Upper lobe of right lung (tissue), 1 donor: Measurements from ENCODE around the gene KRT2. TPM values are rescaled to one million over a fixed set of nuclear protein-coding genes. Genes with fewer than 3 reads are reported as not detected.
A peak's percentile ranks its signal among the peaks of the same experiment; 100 is the strongest.

Experiments
- ATAC-seq: fragments of 200-7000 bp; cut with Tn5 transposase; one replicate; pipeline ENCODE4 v1.9.1; 2020; ENCODE audit warnings: mild to moderate bottlenecking, moderate library complexity
- DNase-seq: peaks from one replicate; pipeline ENCODE4 v3.0.0-alpha.2; 2020
- H3K27ac ChIP-seq: fragments of 200-600 bp; one replicate; pipeline ENCODE4 v1.8.0; 2022
- H3K27me3 ChIP-seq: fragments of 200-600 bp; one replicate; pipeline ENCODE4 v1.8.0; 2022; ENCODE audit warnings: mild to moderate bottlenecking
- H3K36me3 ChIP-seq: fragments of 200-600 bp; one replicate; pipeline ENCODE4 v1.8.0; 2022
- H3K4me1 ChIP-seq: fragments of 200-600 bp; one replicate; pipeline ENCODE4 v1.8.0; 2022
- H3K4me3 ChIP-seq: fragments of 200-600 bp; one replicate; pipeline ENCODE4 v1.8.0; 2022; ENCODE audit warnings: mild to moderate bottlenecking
- H3K9me3 ChIP-seq: fragments of 200-600 bp; one replicate; pipeline ENCODE4 v1.8.0; 2022
- CTCF ChIP-seq: fragments of 200-600 bp; IDR thresholded peaks from one replicate; pipeline ENCODE4 v1.8.0; 2022; ENCODE audit warnings: antibody characterized with exemption
- intact Hi-C: fragments of 100-400 bp; cut with DNase I; formaldehyde crosslinking; loops from one replicate; pipeline ENCODE4 v1.11.0; 2022
- total RNA-seq: library from RNA; stranded (reverse); fragmentation: NEBNext Ultra II Directional; extraction: Animal tissue kit (Norgen Biotek cat#: 25700); gene quantifications from one replicate; pipeline ENCODE4 v1.2.1, GENCODE V29; 2021
- donor health status: DM: no; HTN: yes; CAD: no; lungs with severe emphysema.

The KRT2 gene
- total RNA-seq, 1 donor from 2014 or later: not detected

- intact Hi-C loops: no loop called here
- Histone ChIP-seq H3K27me3 (peaks cover 17% of the 10 kb centered on the region), H3K27ac (no peak overlapping the region), H3K36me3 (no peaks in the 10 kb centered on the region), H3K9me3 (no peaks in the 10 kb centered on the region), H3K4me3 (no peak overlapping the region), H3K4me1 (no peaks in the 10 kb centered on the region)
- ATAC-seq: no peak
- DNase-seq: peak; percentile 40
- no peak for TF ChIP-seq CTCF
Observed at GRCh38 chr12:52608826-52609630, 43.0 kb downstream of the KRT2 start.

GRCh38 chr12:52608161-52608560 is 43.9 kb downstream of the KRT2 start:
- Histone ChIP-seq H3K4me1 (no peaks in the 10 kb centered on the region), H3K9me3 (no peaks in the 10 kb centered on the region), H3K36me3 (no peaks in the 10 kb centered on the region), H3K27me3 (peaks cover 17% of the 10 kb centered on the region), H3K27ac (no peak overlapping the region), H3K4me3 (no peak overlapping the region)
- no peak for ATAC-seq
- no peak for TF ChIP-seq CTCF
- intact Hi-C loops: no loop called here
- DNase-seq: peak; percentile 55

GRCh38 chr12:52607314-52607713 is 44.7 kb downstream of the KRT2 start:
- no peaks in the 10 kb centered on the region for H3K36me3 ChIP-seq
- H3K4me1 ChIP-seq: no peaks in the 10 kb centered on the region
- ATAC-seq: no peak
- no peak overlapping the region for H3K4me3 ChIP-seq
- intact Hi-C loops: no loop called here
- no peak overlapping the region for H3K27ac ChIP-seq
- no peak for DNase-seq
- H3K27me3 ChIP-seq: peaks cover 23% of the 10 kb centered on the region
- no peaks in the 10 kb centered on the region for H3K9me3 ChIP-seq
- no peak for TF ChIP-seq CTCF

- Histone ChIP-seq H3K9me3 (no peaks in the 10 kb centered on the region), H3K27ac (no peak overlapping the region), H3K4me1 (no peaks in the 10 kb centered on the region), H3K36me3 (no peaks in the 10 kb centered on the region), H3K27me3 (peaks cover 25% of the 10 kb centered on the region), H3K4me3 (no peak overlapping the region)
- intact Hi-C loops: no loop called here
- DNase-seq (no peak), ATAC-seq (no peak)
- TF ChIP-seq CTCF: no peak
Observed at GRCh38 chr12:52606581-52607218, 45.3 kb downstream of the KRT2 start.

GRCh38 chr12:52606096-52606495 is 45.9 kb downstream of the KRT2 start:
- DNase-seq (no peak), ATAC-seq (no peak)
- Histone ChIP-seq H3K36me3 (no peaks in the 10 kb centered on the region), H3K9me3 (no peaks in the 10 kb centered on the region), H3K27ac (no peak overlapping the region), H3K27me3 (peaks cover 25% of the 10 kb centered on the region), H3K4me1 (no peaks in the 10 kb centered on the region), H3K4me3 (no peak overlapping the region)
- TF ChIP-seq CTCF: no peak
- intact Hi-C loops: no loop called here
